GM12878 (cell line): ENCODE results near the gene DDX31.

Experiments used
- BHLHE40 ChIP-seq, 2 experiments: fragments of 450-650 bp in 1 of 2; IDR thresholded peaks; 2 replicates each; pipeline ENCODE4 v1.6.1; 2011 to 2017; ENCODE audit warnings: low read depth in 2 of 2, borderline replicate concordance in 1 of 2, improper control_type of control experiment in 1 of 2, low read length in 1 of 2, mild to moderate bottlenecking in 1 of 2
- CTCF ChIP-seq, 3 experiments: IDR thresholded peaks in 2 of 3; conservative IDR thresholded peaks in 1 of 3; 2 replicates each; pipeline ENCODE4 v1.5.1; 2011; ENCODE audit warnings: low read depth in 3 of 3, low read length in 3 of 3, mild to moderate bottlenecking in 3 of 3, control low read depth in 2 of 3, moderate library complexity in 2 of 3, inconsistent platforms in 1 of 3, mixed read lengths in 1 of 3; ENCODE audit not compliant: control insufficient read depth in 2 of 3, insufficient read depth in 1 of 3; ENCODE audit errors: extremely low read depth in 1 of 3
- ELK1 ChIP-seq: IDR thresholded peaks from 2 replicates; pipeline ENCODE4 v1.6.1; 2012; ENCODE audit warnings: low read depth, low read length, improper control_type of control experiment
- EZH2 ChIP-seq: IDR thresholded peaks from 2 replicates; pipeline ENCODE4 v1.6.1; 2012; ENCODE audit warnings: low read depth, mild to moderate bottlenecking, control low read depth, inconsistent platforms, low read length, borderline replicate concordance; ENCODE audit not compliant: control insufficient read depth
- FOXM1 ChIP-seq: IDR thresholded peaks from 2 replicates; pipeline ENCODE4 v1.6.1; 2012; ENCODE audit warnings: low read depth, mild to moderate bottlenecking, inconsistent platforms, low read length, moderate library complexity
- JUNB ChIP-seq: IDR thresholded peaks from 2 replicates; pipeline ENCODE4 v1.6.1; 2016; ENCODE audit warnings: antibody characterized with exemption, mild to moderate bottlenecking
- NR2C2 ChIP-seq: IDR thresholded peaks from 2 replicates; pipeline ENCODE4 v1.6.1; 2011; ENCODE audit warnings: borderline replicate concordance, low read depth; ENCODE audit not compliant: control insufficient read depth, insufficient read length
- POLR2A ChIP-seq: IDR thresholded peaks from 2 replicates; pipeline ENCODE4 v1.6.1; 2011; ENCODE audit warnings: low read depth, mild to moderate bottlenecking, low read length
- RCOR1 ChIP-seq: conservative IDR thresholded peaks from 2 replicates; pipeline ENCODE4 v1.6.1; 2012; ENCODE audit warnings: low read depth, low read length, improper control_type of control experiment

GRCh38 chr9:132545578-132545977 lies 124.2 kb downstream of the DDX31 start:
- TF ChIP-seq NR2C2 (no peak), ELK1 (no peak), EZH2 (no peak), CTCF (IDR thresholded peaks at IDR 0.05 in 2 of 3, conservative IDR thresholded peaks at IDR 0.05 in 1 of 3; ENCODE audit: control insufficient read depth in 2 of 3, extremely low read depth in 1 of 3, insufficient read depth in 1 of 3, low read depth in 3 of 3, low read length in 3 of 3) (no peak), FOXM1 (no peak), RCOR1 (no peak), POLR2A (no peak), BHLHE40 (IDR thresholded peaks at IDR 0.05; ENCODE audit: borderline replicate concordance in 1 of 2, low read depth in 2 of 2, low read length in 1 of 2) (no peak), JUNB (no peak)
